ENCODE results near the gene DLX2.

- TF ChIP-seq CTCF (IDR thresholded peaks at IDR 0.05; ENCODE audit: extremely low read depth in 1 of 2, insufficient read depth in 1 of 2, low read depth in 1 of 2, low read length in 2 of 2) (no peak), POLR2A (IDR thresholded peaks at IDR 0.05; ENCODE audit: low read depth, low read length) (no peak), EZH2 (IDR thresholded peaks at IDR 0.05; ENCODE audit: borderline replicate concordance, low read depth, low read length, severe bottlenecking) (no peak), MAX (IDR thresholded peaks at IDR 0.05; ENCODE audit: insufficient read depth, insufficient read length) (no peak), POLR2AphosphoS5 (IDR thresholded peaks at IDR 0.05; ENCODE audit: insufficient read depth, low read depth, low read length) (no peak), FOS (IDR thresholded peaks at IDR 0.05; ENCODE audit: borderline replicate concordance, insufficient read depth, low read length) (no peak), GATA2 (IDR thresholded peaks at IDR 0.05; ENCODE audit: insufficient read depth, insufficient read length, low read depth, low read length) (no peak)
These were observed 10.7 kb downstream of the DLX2 start for GRCh38 chr2:172091761-172092566.
